NCI-H2081 treated with DMSO at 0.1 percent for 48 hours (cell line): ENCODE measurements around the gene BRI3.
"Not testable (repeated sequence)": the region's sequence is repeated elsewhere in the genome, so short reads cannot be mapped to it uniquely, and the experiment has no call there.

Experiments
- DNase-seq: peaks from one replicate; lab custom pipeline; 2025; lab: John Stamatoyannopoulos, UW

Gene BRI3

DNA sequence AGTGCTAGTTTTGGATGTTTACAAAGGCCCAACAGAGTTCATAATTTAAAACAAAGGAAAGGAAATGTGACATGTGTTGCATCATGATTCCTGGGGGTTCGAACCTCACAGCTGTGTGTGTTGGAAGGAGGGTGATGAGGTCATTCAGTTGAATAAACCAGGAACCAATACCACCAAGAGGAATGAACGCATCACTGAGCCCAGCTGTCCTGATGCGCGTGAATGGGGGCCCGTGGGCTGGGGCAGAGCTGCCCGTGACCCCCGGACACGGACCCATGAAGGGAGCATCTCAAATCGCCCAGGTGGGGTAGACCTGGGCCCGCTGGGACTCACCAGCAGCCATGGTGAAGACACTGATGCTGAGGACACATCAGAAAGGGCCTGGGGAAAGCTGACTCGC, 33.0 kb downstream of the BRI3 start:
- no peak for DNase-seq

DNA sequence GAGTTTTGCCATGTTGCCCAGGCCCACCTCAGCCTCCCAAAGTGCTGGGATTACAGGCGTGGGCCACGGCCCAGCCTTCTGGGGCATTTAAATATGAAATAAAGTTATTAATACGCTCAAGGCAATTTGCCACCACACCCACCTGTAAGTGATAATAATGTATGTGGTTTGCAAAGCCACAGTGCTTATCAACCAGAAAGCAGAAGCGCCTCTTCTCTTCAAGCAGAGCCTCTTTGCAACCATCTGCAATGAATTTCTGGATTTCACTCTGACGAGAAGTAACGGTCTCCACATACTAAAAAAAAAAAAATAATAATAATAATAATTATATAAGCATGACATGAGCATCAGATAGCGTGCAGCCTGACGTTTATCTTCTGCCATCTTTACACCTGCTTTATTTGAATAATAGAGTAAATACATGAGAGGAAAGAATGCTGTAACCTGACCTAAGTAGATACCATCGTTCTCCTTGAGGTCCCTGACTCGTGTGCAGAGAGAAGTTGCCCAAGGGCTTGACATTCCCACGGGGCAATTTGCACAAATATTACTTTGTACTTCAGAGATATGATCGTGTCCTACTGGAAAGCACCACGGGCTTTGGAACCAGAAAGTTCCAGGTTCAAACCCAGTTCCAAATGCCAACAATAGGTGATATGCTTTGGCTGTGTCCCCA, 34.0 kb downstream of the BRI3 start:
- DNase-seq = no peak

DNA sequence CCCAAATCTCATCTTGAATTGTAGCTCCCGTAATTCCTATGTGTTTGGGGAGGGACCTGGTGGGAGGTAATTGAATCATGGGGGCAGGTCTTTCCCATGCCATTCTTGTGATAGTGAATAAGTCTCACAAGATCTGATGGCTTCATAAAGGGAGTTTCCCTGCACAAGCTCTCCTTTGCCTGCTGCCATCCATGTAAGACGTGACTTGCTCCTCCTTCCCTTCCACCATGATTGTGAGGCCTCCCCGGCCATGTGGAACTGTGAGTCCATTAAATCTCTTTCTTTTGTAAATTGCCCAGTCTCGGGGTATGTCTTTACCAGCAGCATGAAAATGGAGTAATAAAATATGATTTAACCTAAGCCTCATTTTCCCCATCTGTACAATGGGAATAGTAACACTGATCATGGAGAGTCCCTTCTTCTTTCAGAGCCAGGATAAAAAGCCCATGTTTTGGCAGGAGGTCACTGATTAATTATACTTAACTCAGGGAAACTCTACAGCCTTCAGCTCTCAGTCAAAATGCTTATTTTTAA, 34.6 kb downstream of the BRI3 start:
- not testable (repeated sequence) for DNase-seq

DNA sequence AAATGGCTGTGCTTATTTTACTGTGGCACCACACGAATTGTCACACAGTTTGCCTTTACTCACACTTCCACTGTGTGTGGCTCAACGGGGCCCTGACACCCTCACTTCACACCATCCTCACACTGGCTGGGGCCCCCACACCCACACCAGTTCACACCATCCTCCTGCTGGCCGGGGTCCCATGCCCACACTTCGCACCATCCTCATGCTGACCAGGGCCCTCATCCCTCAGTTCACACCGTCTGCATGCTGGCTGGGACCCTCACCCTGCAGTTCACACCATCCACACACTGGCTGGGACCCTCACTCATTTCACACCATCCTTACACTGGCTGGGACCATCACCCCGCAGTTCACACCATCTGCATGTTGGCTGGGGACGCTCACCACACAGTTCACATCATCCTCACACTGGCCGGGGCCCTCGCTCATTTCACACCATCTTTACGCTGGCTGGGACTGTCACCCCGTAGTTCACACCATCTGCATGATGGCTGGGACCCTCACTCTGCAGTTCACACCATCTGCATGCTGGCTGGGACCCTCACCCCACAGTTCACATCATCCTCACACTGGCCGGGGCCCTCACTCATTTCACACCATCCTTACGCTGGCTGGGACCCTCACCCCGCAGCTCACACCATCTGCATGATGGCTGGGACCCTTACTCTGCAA, 36.0 kb downstream of the BRI3 start:
- DNase-seq = no peak

DNA sequence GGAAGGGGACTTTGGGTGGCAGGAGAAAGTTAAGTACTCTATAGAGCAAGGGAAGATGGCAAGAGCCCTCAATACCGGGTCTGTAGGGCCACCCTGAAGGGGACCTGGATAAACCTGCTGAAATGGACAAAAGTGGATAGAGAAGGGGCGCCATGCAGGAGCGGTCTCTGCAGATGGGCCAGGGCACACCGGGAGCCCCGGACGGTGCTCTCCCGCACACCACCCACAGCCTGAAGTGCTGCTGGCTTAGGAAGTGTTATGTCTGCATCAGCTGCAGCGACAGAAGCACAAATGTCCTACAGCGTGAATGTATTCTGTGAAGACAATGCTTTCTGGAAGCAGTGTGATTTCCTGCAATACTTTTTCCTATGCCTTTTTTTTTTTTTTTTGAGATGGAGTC, 37.7 kb downstream of the BRI3 start:
- DNase-seq = no peak

DNA sequence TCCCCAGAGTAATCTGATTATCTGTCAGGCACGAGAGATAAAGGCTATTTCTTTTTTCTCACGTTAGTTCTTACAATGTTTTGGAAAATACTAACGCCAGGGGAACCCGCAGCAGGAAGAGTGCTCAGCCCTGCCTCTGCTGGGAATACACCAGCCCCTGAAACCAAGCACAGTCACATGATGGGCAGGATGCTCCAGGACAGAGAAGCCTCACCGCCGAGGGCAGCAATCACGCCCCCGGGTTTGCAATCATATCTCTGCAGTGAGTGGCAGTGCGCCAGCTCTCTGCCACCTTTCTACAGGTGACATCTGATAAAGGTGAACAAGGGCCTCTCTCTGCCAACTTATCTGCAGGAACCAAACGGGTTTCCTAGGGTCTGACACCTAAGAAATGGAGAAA, 39.8 kb downstream of the BRI3 start:
- no peak for DNase-seq

DNA sequence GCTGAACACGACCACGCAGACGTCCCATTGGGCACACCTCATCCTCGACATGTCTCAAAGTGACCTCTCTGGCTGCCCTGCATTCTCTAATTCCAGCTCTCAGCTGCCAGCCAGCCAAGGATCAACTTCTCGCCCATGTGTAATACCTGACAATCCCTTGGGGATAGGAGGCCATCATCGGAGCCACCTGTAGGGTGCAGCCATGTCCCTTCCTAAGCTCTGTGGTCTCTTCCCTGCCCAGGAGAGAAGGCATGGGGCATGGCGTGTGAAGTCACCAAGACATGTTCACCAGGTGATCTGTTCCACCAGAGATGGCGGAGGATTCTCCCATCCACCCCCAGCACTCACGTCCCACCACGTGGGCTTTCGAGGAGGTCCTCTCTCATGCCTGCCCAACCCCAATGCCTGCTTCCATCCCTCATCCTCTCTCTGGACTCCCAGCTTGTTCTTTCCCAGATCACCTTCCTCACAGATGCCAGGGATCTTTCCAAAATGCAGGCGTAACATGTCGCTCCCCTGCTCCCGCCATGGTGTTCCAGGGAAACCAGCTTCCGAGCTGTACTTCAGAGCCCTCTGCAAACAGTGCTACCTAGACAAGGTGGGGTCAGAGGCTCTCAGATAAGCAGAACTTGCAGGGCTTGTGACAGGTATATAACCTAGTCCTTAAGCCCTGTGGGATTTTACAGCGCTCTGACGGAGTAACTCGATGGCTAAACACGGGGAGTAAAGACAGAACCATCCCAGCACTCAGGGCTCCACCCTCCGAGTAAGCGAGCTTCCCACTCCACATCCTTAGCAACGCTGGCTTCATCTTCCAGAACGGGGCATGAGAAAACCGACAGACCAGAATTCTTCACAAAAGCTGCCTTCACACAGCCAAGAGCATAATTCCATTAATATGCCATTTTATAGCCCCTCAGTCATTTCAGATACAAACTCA, 41.1 kb downstream of the BRI3 start:
- no peak for DNase-seq

DNA sequence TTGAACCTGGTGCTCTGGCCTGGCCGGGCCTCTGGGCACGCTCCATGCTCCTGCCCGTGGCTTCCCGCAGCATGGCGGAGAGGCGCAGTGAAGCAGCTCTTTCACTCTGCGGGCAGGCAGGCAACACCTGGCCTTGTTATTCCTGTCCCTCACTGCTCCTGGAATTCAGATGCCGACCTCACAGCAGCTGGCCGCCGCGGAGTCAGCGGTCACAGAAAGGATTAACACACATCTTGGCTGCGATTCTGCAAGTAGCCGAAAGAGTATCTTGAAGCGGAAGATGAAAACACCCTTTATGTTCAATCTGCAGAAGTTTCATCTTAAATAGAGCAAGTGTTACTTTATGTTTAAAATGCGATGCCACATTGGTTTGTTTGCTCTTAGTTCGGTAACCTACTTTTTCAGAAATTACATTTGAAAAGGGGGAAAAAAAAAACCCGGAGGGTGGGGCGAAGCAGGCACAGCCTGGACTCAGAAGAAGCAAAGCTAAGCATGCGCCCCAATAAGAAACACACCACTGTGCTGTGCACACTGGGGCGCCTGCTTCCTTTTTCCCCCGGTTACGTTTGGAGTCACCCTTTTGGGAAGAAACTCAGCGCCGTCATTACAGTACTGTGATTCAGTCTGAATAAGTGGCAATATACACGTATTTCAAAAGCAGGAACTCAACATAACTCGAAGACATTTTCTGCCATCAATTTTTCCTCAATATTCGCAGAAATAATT, 42.3 kb downstream of the BRI3 start:
- no peak for DNase-seq

DNA sequence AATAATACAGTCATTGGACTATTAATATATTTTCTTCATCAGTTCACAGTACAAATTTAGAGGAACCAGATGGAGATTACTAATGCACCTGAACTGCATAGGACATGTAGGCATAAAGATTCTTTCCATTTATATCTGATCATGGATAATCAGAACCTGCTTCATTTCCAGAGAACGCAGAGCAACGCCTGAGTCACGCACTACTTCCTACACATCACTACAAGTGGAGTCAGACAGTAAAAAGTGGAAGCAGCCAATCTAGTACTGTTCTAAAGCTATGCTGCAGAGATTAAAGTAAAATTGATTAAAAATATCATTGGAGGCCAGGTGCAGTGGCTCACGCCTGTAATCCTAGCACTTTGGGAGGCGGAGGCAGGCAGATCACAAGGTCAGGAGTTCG, 43.3 kb downstream of the BRI3 start:
- DNase-seq = no peak

DNA sequence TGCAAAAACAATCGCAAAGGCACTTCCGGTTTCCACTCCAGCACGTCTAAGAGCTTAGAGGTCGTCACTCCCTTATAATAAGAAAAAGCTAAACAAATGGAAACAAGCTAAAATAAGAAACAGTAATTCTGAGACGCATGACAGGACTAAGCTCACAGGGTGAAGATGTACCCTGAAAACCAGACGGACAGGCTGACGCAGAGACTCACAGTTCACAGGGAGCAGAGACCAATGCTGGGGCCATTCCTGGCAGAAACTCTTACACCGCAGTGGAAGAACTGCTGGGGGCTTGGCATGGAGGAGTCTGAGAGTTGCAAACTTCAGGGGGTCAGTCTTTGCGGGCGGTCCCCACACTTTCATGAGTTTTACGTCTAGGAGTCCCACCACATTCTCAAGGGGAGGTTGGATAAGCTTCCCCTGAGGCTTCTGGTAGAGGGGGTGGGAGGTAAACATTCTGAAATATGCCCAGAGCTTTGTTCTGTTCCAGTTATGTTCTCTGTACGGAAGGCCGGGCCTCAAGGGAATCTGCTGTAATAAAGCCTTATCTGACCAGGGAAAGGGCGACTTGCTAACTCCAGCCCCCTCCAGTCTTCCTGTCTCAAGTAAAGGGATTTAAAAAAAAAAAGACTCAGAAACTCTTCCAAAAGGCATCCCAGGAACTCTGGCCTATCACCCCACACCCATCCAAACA, 47.8 kb downstream of the BRI3 start:
- no peak for DNase-seq

DNA sequence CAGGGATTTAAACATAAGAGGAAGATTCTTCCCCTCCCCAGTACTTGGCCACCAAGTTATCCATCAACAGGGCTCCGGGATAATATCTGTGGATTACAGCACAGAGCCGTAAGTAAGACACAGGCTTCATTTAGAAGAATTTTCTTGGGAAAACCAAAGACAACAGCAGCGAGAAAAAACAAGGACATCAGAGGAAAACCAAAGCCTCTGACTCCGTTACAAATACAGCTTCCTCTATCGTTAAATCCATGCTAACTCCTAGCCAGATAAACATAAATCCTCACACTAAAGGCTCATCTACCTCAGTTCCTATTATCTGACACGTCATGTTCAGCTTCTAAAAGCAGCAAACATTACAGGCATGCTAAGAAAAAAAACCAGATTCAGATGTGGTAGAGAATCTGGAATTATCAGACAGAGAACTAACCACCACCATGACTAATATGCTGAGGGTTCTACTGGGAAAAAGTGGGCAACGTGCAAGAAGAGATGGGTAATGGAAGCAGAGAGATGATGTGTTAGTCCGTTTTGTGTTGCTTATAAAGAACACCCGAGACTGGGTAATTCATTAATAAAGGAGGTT, 48.4 kb downstream of the BRI3 start:
- no peak for DNase-seq

DNA sequence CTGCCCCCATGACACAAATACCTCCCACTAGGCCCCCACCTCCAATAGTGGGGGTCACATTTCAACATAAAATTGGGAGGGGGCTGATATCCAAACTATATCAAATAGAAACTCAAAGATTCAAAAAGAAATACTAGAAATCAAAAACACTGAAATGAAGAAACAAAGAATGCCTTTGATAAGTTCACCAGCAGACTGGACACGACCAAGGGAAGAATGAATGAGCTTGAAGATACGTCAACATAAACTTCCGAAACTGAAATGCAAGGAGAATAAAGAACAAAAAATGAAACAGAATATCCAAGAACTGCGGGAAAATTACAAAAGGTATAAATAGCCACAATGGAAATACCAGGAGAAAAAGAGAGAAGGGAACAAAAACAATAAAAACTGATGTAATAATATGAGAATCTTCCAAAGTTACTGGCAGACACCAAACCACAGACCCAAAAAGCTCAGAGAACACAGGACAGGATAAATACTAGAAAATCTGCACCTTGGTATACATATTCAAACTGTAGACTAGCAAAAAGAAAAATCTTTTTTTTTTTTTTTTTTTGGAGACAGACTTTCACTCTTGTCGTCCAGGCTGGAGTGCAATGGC, 49.5 kb downstream of the BRI3 start:
- DNase-seq = no peak

DNA sequence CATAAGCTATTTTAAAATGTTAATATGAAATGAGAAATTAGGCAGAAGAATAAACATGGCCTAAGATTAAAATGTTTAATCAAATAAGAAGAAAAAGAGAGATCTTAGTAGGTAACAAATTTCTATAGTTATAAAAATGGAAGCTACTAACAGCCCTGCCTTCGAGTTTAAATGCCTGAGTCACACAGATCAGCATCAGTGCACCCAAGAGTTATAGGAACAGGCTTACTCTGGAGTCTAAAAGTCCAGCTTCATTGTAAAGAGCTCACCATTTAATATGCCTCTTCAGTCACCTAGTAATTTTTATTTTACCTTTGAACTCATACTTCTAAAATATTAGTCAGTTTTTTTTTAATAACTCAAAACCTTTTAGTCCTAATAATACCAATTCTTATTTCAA, 52.6 kb downstream of the BRI3 start:
- DNase-seq = no peak

DNA sequence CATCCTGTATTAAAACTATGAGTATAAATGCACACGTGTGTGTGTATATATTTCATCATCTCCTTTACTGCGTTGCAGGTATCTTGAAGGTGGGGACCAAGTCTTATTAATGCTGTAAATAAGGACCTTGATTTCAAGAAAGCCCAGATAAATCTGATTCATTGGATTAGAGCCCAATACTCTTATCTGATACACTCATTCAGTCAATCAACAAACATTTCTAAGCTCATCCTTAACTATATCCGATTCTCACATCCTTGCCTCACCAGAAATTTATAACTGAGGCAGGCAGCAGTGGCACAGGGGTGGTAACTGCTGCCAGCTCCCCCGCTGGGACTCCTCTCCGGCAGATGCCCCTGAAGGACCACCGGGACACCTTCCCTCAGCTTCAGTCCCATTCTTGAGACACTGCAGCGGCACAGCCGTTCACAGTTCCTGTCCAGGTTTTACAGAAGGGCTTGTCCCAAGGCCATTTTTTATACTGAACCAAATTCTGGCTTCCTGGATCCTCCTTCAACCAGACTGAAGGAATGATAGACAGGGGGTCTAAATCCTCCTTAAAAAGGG, 54.0 kb downstream of the BRI3 start:
- DNase-seq = no peak

DNA sequence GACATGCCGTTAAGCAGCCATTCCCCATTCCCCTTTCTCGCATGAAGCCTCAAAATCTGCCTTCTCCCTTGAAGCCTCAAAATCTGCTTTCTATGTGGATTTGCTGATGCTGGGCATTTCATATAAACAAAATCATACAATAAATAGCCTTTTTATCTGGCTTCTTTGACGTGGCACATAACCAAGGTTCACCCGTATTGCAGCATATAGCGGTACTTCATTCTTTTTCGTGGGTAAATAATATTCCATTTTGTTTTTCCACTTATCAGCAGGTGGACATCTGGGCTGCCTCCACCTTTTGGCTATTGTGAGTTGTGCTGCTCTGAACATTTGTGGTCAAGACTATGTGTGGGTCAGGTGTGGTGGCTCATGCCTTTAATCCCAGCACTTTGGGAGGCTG, 57.0 kb downstream of the BRI3 start:
- no peak for DNase-seq

DNA sequence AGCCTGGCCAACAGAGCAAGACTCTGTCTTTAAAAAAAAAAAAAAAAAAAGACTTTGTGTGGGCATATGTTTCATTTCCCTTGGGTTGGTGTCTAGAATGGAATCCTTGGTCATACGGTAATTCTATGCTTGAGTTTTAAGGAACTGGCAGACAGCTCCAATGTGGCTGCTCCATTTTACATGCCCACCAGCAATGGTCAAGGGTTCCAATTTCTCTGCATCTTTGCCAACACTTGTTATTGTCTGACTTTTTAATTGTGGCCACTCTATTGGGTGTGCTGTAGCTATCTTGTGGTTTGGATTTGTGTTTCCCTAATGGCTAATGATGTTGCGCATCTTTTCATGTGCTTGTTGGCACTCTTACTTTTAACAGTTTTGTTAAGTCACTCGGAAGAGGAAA, 57.6 kb downstream of the BRI3 start:
- no peak for DNase-seq

DNA sequence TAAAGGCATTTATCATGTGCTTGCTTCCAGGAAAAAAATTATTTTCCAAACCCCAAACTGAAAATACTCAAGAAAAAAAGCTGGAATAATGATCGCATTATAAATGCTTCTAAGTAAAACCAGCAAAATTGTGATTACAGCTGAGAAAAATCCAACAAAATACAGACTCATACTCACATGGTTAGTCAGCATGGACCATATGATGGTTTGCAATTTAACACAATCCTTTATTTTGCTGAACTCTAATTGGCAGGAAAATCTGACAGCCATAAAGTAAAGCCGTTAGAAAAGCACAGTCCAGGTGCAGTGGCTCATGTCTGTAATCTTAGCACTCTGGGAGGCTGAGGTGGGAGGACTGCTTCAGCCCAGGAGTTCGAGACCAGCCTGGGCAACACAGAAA, 59.6 kb downstream of the BRI3 start:
- DNase-seq = no peak
